Measurements from ENCODE around the gene AHSA1. TPM values are rescaled to one million over a fixed set of nuclear protein-coding genes. Genes with fewer than 3 reads are reported as not detected.
"Not testable (repeated sequence)": the region's sequence is repeated elsewhere in the genome, so short reads cannot be mapped to it uniquely, and the experiment has no call there.

The AHSA1 gene
- total RNA-seq (2014; rRNA removed; shearing (Covaris generic)), result 119 and 120 TPM in 2 replicates
- 320 and 404 TPM in 2 replicates for polyA plus RNA-seq (2014; cell fraction: nucleus; rRNA removed)

DNA sequence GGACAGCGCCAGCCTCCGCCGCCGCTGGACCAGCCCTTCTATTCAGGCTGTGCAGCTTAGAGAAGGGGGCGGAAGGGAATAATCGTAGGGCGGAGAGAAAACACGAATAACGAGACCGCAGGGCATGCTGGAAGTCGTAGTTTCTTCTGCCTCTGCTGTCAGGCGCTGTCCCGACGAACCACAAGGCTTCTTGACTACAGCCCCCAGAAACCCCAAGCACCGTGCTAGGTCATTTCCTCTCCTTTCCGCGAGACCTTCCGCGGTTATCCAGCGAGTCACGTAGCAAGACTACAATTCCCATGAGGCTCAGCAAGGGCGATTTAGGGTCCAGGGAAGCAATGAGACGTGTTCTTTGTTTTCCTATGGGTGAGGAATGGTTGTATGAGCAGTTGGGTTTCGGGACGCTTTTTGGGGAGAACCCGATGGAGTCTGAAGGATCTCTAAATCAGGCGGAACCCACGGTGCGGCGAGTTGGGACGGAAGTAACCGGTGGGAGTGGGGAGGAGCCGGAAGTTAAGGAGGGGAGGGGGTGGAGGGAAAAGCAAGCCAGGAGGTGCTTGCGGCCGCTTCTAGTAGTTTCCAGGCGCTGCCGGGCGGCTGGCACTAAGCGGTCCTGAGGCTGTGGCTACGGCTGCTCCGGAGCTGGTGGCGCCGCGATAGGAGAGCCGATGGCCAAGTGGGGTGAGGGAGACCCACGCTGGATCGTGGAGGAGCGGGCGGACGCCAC is at the start of gene AHSA1, which contains the start of gene VIPAS39:
Gene AHSA1 (plus strand): TSS at position 572 of the 727 bp plus-strand sequence. CDS start 97 bp downstream, at position 669.
Gene VIPAS39 (minus strand): TSS at position 80 of the 727 bp plus-strand sequence. CDS start 3,499 bp downstream, outside the sequence.
- DNase-seq (ENCODE audit: extremely low read depth, low read depth), result peak; percentile 99

DNA sequence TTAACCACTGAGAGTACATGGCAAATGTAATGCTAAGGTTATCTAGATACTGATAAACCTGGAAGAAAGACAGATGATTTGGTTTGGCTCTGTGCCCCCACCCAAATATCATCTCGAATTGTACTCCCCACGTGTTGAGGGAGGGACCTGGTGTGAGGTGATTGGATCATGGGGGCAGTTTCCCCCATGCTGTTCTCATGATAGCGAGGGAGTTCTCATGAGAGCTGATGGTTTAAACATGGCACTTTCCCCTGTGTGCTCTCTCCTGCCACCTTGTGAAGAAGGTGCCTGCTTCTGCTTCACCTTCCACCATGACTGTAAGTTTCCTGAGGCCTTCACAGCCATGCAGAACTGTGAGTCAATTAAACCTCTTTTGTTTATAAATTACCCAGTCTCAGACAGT is 48.8 kb upstream of the AHSA1 start:
- no peak for DNase-seq (ENCODE audit: extremely low read depth, low read depth)

DNA sequence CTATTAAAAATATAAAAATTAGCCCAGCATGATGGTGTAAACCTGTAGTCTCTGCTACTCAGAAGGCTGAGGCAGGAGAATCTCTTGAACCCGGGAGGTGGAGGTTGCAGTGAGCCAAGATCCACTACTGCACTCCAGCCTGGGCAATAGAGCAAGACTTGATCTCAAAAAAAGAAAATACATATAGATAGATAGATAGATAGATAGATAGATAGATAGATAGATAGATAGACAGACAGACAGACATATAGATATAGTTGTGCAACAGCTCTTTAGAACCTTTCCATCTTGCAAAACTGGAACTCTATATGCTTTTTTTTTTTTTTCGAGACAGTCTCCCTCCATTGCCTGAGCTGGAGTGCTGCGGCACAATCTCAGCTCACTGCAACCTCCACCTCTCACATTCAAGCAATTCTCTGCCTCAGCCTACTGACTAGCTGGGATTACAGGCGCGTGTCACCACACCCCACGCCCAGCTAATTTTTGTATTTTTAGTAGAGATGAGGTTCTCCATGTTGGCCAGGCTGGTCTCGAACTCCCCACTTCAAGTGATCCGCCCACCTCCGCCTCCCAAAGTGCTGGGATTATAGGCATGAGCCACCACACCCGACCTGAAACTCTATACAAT is 42.4 kb upstream of the AHSA1 start:
- not testable (repeated sequence) for DNase-seq (ENCODE audit: extremely low read depth, low read depth)

DNA sequence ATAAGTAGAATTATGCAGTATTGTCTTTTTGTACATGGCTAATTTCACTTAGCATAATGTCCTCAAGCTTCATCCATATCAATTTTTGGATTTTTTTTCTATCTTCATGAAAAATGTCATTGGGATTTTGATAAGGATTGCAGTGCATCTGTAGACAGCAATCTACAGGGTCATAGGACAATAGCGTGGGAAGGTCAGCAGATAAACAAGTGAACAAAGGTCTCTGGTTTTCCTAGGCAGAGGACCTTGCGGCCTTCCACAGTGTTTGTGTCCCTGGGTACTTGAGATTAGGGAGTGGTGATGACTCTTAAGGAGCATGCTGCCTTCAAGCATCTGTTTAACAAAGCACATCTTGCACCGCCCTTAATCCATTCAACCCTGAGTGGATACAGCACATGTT is 41.8 kb upstream of the AHSA1 start:
- DNase-seq (ENCODE audit: extremely low read depth, low read depth), result not testable (repeated sequence)

DNA sequence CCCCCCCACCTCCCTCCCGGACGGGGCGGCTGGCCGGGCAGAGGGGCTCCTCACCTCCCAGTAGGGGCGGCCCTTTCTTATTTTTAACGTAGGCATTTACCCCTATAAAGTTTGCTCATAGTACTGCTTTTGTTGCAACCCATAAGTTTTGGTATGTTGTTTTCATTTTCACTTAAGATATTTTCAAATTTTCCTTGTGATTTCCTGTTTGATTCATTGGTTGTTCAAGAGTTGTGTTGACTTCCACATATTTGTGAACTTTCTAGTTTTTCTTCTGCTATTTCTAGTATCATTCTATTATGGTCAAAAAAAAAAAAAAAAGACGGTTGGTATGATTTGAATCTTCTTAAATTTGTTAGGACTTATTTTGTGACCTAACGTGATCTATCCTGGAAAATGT is 41.1 kb upstream of the AHSA1 start:
- no peak for DNase-seq (ENCODE audit: extremely low read depth, low read depth)

DNA sequence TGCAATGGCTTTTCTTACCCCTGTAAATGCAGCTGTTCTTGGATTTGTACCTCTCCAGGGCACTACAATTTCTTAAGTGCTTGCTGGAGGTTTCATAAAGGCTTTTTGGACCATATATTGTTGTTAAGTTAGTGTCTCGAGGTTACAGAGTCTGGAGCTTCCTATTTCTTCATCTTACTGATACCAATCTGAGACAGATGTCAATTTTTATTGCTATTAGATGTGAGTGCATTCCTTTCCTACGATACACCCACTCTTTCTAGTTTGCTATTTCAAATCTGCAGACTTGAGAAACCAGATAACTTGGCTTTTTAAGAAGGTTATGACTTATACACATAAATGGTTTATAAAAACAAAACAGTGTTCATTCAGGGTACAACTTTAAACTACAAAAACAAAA is 36.7 kb upstream of the AHSA1 start:
- no peak for DNase-seq (ENCODE audit: extremely low read depth, low read depth)

DNA sequence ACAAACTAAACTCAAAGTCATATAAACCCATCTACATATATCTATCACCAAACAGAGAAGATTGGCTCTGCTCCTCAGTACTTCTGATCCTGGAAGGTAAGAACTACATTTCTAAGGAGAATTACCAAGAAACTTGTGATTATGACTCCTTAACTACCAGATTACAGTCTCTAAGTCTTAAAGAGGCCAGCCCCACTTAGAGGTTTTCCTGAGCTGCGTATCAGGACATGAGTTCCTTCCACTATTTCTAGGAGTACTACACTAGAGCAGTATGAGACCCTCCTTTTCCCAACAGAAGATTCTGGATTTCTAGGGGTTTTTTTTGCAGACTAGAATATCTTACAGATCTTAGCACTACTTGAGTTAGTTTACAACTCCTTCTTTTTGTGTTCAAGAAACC is 34.5 kb upstream of the AHSA1 start, which contains the start of gene NOXRED1:
Gene NOXRED1 (minus strand): TSS at position 101 of the 400 bp plus-strand sequence. CDS start 634 bp downstream, outside the sequence.
- no peak for DNase-seq (ENCODE audit: extremely low read depth, low read depth)

DNA sequence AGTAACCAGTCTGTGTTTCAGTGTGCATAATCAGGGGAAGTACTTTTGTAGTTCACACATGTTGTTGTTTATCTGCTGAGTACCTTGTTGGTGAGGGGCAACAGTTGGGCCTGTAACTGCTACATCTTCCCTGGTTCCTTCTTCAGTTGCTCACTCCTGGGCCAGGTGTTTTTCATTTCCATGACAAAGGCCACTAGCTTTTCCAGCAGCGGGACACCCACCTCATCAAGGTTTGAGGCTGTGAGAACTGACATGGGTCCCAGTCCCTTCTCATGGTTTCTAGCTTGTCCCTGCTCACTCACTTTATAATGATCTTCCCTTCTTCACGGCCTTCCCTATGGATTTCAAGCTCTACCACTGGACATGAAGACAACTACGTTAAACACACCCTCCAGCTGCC is 33.0 kb upstream of the AHSA1 start:
- no peak for DNase-seq (ENCODE audit: extremely low read depth, low read depth)

DNA sequence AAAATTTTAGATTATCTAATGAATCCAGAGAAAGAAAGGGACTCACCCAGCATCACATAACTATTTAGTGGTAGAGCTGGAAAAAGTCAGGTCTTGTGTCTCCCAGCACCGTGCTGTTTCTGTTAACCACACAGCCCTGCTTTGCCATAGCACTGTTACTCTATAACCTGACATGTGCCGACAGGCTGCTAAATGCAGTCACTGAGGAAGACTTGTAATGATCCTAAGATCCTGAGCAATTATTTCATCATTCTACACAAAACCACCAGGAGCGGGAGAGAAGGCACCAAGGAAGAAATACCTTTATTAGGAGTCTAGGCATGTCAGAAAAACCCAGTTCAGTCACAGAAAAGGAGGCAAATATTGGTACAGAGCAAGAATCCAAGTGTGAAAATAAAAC is 31.5 kb upstream of the AHSA1 start:
- no peak for DNase-seq (ENCODE audit: extremely low read depth, low read depth)

DNA sequence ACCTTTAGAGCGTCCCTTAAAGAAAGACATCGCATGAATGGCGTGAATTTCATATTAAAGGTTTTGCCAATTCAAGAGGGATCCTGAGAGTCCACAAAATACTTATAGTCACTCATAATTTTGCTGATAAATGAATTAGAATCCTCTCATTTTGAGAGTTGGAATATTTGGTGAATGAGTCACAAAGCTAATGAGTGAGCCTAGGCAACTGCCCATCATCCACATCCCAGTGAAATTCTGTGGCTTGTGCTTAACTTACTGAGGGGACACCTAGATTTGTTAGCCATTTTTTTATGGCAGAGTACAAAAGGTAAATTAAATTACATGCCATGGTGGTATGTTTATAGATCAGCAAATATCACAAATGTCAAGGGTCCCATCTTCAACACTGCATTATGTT is 21.9 kb upstream of the AHSA1 start:
- no peak for DNase-seq (ENCODE audit: extremely low read depth, low read depth)

DNA sequence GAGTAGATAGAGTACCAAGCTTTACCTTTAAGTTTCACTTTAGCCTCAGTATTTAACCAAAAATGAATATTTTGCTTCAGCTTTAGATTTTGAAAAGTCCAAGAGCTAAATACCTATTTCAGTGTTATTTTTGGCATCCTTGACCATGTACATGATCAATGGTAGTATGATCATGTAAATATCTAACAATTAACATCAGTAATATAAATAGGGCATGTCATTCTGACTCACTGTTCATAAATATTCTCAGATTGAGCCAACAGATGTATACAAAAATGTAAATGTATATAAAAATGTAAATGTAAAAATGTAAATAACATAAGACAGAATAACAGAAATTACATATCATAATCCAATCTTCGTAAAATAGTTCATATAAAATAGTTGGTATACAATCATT is 19.3 kb upstream of the AHSA1 start:
- DNase-seq (ENCODE audit: extremely low read depth, low read depth), result no peak

DNA sequence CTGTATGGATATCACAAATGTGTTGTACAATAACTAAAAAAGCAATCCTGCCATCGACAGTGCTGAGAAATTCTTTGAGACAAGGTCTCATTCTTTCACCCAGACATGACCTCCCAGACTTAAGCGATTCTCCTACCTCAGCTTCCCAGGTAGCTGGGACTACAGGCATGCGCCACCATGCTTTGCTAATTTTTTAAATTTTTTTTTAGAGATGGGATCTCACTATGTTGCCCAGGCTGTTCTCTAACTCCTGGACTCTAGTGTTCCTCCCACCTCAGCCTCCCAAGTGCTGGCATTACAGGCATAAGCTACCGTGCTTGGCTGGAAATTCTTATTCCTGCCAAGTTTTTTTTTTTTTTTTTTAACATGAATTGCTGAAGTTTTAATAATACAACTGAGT is 18.0 kb upstream of the AHSA1 start:
- DNase-seq (ENCODE audit: extremely low read depth, low read depth), result no peak

DNA sequence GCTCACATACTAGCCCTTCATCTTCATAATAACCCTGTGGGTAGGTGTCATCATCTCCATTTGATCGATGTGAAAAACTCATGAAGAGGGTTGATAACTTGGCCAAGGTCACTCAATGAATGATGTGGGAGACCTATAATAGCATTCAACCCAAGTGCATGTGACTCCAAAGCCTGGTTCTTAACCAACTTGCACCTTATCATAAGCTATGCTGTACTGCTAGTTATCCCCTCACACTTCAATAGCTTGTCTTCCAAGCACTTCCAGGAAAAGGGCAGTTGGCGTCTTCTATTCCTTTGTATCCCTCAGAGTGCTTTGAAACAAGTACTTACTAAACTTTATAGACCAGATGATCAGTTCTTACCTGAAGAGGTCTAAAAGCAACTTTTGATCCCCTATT is 15.7 kb upstream of the AHSA1 start:
- DNase-seq (ENCODE audit: extremely low read depth, low read depth), result no peak

DNA sequence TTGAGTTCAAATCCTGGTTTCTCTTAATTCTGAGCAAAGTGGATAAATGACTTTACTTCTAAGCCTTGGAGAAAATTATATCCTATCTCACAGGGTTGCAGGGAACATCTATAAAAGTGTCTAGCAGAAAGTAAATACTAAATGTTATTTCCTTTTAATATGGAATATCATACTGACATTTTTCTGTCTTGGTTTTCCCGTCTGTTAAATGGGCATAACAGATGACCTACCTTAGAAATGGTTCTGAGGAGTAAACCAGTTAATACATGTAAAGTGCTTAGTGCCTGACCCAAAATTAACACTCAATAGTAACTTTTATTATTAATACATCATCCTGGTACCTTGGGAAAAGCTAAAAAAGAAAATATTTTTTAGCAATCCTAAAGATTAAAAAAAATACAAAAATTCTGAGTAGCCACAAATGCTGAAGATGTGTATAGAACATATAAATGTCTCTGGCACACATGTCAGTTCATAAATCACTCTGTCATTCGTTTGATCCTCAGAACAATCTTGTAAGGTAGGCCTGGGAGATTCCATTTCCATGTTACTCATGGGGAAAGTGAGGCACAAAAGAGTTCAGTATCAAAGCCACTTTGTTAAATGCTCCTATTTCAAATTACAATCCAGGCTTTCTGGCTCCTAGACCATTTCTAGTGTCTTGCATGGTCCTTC is 1.8 kb upstream of the AHSA1 start:
- DNase-seq (ENCODE audit: extremely low read depth, low read depth), result no peak

DNA sequence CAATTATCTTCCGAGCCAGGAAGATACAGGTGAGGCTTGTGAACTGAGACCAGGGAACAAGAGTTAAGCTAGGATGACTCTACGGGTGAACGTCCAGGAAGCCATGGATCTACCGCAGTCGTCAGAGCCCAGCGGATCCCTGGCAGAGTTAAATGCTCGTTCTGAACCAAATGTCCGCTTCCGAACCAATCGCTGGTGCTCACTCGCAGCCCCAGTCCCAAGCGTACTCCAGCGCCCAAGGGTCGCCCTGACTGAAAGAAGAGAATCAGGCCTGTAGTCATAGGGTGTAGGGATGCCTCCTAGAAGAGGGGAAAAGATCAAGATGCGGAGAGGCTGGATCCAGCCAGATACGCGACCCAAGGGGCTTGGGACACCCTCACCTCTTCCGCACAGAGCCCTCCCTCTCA is 775 bp upstream of the AHSA1 start:
- no peak for DNase-seq (ENCODE audit: extremely low read depth, low read depth)

DNA sequence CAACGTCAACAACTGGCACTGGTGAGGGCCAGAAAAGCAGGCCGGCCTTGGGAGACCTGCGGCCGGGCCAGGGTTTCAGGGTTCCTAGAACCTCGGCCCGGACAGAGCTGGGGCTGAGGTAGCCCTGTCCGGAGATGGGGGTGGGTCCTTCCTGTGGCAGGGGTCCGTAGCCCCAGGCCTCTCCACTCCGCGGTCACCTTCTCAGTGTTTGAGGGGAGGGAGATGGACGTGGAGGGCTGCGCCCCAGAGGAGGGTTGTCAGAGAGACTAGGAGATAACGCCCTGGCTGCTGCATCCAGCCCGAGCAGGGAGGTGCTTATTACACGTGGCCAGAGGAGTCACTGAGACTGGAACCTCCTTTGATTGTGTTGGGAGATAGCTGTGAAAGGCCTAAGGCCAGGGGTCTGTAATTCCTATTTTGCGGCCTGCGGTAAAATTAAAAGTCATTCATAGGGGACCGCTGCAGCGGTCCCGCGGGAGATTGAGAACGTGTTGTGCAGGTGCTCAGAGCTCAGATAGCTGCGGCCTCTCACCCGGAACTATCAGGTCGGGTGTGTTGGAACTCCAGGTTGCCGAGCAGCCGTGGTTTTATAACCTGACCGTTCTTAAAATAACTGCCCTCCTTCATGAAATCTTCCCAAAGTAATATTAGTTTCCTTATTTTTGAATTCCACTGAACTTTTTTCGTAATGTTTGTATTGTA is 507 bp downstream of the AHSA1 start:
- DNase-seq (ENCODE audit: extremely low read depth, low read depth), result no peak

DNA sequence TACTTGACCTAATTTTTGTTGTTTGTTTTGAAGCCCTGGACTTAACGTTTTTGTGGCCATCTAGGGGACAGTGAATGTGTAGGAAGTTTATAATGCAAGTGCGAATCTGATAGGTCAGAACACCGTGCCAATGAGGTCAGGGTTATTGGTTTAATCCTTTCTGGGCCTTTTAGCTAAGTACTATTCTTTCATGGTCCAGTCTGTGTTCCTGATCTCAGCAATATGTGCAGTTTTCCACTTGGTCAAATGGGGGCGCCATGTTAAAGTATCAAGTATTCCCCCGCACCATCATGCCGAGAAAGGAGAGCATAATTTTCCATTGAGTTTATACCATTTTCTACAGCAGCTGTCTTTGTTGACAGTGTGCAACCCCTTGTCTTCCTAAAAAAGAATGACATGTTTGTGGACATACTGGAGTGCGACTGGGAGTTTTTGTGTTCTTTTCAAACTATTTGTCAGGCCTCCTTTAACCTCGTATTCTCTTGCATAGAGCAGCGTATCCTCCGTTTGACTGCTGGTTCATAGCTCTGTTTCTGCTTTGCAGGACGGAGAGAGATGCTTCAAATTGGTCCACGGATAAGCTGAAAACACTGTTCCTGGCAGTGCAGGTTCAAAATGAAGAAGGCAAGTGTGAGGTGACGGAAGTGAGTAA is 1.3 kb downstream of the AHSA1 start:
- DNase-seq (ENCODE audit: extremely low read depth, low read depth), result peak; percentile 58

DNA sequence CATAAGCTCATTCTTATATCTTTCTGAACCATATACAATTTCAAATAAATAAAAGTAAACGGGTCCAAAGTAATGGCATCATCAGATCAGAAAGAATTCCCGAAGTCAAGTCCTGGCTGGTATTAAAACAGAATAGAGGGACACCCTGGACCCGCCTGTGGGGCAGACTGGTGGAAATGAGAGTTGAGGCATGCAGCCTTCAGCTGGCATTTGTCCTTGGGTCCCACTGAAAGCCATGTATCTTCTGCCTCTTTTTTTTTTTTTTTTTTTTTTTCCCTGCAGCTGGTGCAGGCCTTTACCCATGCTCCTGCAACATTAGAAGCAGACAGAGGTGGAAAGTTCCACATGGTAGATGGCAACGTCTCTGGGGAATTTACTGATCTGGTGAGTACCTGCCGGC is 9.9 kb downstream of the AHSA1 start:
- no peak for DNase-seq (ENCODE audit: extremely low read depth, low read depth)

DNA sequence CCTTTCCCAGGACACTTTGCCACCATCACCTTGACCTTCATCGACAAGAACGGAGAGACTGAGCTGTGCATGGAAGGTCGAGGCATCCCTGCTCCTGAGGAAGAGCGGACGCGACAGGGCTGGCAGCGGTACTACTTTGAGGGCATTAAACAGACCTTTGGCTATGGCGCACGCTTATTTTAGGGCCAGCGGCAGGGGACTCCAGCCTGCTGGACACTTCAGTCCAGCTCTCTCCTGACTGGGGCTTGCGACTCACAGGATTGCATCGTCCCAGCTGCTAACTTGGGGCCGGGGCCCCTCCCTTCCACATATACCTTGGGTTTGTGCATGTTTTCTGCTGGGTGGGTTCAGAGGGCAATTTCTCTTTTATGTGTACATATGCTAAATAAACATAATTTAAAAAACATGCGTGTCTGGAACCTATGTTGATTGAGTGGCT is 11.2 kb downstream of the AHSA1 start:
- no peak for DNase-seq (ENCODE audit: extremely low read depth, low read depth)

DNA sequence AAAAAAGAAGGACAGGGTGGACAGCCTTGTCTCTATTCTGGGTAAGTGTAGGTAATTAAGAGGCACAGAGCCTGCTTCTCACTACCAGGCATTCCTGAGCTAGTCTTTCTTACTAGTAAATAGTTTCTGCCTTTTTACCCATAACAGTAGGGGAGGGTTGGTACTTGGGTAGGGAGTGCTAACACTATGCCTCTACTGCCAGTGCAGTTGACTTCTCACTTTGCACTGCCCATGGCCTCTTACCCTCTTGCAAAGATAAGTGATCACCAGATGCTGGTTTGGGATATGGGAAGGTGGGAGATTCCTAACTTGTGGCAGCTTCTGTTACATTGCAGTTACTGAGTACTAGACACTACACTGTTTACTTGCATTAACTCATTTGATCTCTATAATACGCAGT is 11.6 kb downstream of the AHSA1 start:
- DNase-seq (ENCODE audit: extremely low read depth, low read depth), result no peak
